Omental fat pad (tissue), 4 donors: Measurements from ENCODE around the gene EIF5AL1. TPM values are rescaled to one million over a fixed set of nuclear protein-coding genes. Genes with fewer than 3 reads are reported as not detected.

ENCODE experiments used
- ATAC-seq: fragments of 150-250 bp; one replicate; pipeline ENCODE4 v1.9.1; 2016; ENCODE audit warnings: mild to moderate bottlenecking, moderate library complexity; ENCODE audit not compliant: low FRiP score
- DNase-seq: peaks from one replicate; pipeline ENCODE4 v3.0.0-alpha.2; 2019; ENCODE audit warnings: low spot score
- total RNA-seq, 4 donors: library from RNA; depleted of rRNA; stranded (reverse); fragments of >200 nt; gene quantifications; one replicate each; pipeline ENCODE4 v1.1.0, GENCODE V29; 2016
- TF ChIP-seq, protein P1 (sequence below), 3 donors: fragments of 450-650 bp; IDR thresholded peaks; one replicate each; pipeline ENCODE4 v1.5.1; 2016 to 2017; ENCODE audit warnings: antibody characterized with exemption in 3 of 3, mild to moderate bottlenecking in 3 of 3, moderate library complexity in 2 of 3

Gene EIF5AL1
- total RNA-seq, 4 donors from 2014 or later, result 0.19 to 0.24 (median 0.19) TPM; not detected in 1

DNA sequence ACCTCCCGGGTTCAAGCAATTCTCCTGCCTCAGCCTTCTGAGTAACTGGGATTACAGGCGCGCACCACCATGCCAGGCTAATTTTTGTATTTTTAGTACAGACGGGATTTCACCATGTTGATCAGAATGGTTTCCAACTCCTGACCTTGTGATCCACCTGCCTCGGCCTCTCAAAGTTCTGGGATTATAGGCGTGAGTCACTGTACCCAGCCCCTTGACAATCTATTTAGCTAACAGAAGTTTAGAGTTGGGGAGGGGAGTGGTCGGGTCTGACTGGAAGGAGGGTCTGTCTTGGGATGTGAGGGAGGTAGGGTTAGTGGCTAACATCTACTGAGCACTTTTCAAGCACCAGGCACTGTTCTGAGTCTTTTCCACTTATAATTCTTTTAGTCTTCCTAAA, 39.9 kb upstream of the EIF5AL1 start:
- ATAC-seq (no peak), DNase-seq (no peak)
- TF ChIP-seq, protein P1, sequence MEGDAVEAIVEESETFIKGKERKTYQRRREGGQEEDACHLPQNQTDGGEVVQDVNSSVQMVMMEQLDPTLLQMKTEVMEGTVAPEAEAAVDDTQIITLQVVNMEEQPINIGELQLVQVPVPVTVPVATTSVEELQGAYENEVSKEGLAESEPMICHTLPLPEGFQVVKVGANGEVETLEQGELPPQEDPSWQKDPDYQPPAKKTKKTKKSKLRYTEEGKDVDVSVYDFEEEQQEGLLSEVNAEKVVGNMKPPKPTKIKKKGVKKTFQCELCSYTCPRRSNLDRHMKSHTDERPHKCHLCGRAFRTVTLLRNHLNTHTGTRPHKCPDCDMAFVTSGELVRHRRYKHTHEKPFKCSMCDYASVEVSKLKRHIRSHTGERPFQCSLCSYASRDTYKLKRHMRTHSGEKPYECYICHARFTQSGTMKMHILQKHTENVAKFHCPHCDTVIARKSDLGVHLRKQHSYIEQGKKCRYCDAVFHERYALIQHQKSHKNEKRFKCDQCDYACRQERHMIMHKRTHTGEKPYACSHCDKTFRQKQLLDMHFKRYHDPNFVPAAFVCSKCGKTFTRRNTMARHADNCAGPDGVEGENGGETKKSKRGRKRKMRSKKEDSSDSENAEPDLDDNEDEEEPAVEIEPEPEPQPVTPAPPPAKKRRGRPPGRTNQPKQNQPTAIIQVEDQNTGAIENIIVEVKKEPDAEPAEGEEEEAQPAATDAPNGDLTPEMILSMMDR (IDR thresholded peaks at IDR 0.05), result no peak

DNA sequence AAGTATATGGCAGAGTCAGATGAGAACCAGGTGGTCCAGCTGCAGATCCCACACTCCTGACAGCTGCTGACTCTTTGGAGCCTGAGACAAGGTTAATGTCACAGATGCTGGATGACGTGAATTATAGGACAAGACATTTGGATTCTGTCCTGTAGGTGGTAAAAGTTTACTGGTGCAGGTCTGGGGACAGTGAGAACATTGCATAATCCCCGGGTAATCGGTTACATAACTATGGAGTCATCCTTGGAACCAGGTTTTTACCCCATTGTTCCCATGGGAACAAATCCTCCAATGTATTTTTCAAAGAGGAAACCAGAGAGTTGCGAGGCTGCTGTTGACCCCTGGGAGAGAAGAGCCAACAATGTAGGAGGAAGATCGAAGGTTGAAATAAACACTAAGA, 39.4 kb upstream of the EIF5AL1 start:
- DNase-seq (no peak), ATAC-seq (no peak)
- TF ChIP-seq, protein P1 (IDR thresholded peaks at IDR 0.05), result no peak

DNA sequence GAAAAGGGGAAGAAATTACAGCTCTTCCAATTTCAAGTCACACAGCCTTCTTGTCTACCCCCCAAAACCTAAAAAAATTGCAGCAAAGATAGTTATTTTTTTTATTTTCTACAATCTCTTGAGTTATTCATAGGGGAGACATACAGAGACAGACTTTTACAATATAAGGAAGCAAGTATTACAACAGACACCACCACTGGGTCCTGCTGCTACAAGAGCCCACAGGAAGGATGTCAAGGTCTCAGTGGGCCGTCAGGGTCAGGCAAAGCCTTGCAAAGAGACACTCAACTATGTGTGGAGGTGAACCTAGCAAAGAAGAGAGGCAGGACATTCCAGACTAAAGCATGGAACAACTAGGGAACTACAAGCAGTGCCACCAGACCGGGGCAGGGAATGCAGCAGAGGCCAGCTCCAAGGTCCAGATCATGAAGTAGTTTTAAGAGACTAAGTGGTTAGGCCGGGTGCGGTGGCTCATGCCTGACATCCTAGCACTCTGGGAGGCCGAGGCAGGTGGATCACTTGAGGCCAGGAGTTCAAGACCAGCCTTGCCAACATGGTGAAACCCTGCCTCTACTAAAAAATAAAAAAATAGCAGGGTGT, 38.7 kb upstream of the EIF5AL1 start:
- DNase-seq, result no peak
- no peak for ATAC-seq
- TF ChIP-seq, protein P1 (IDR thresholded peaks at IDR 0.05), result no peak

DNA sequence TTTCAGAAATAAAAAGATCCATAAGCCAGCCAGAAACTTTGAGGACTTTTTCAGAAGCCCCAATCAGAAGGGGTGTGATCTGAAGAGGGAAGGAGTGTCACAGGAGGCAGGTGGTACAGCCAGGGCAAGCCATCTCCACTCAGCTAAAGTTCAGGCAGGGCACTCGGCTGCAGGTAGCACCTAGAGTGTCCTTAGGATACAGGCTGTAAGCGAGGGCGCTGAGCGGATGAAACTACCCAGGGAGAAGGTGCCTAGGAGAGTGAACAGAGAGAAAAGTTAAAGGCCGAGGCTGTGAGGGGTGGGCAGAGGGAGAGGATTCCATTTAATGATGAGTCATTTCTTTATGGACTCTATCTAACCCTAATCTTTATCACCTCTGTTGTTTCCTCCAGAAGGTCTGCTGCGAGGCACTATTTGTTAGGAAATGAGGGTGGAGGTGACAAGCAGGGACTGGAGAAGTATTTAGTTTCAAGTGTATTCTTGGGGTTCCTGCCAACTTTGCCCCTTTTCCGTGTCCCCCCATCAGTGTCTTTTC, 37.1 kb upstream of the EIF5AL1 start:
- ATAC-seq (no peak), DNase-seq (no peak)
- TF ChIP-seq, protein P1 (IDR thresholded peaks at IDR 0.05), result no peak

DNA sequence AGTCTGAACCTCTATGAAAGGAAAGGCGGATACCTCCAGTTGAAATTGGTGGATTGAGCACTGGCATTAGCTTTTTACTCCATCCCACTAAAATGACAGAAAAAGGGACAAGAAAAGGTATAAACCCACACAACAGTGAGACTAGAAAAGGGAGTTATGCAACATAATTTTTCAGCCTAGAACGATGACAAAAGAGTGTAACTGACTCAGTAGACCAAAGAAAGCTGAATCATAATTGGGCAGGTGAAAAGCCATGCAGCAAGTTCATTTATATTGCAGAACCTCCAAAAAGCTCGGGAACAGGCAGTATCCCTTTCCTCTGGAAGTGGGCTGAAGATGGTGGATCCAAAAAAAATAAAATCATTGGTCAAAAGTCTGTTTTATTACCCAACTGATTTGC, 36.5 kb upstream of the EIF5AL1 start:
- DNase-seq, result no peak
- no peak for ATAC-seq
- TF ChIP-seq, protein P1 (IDR thresholded peaks at IDR 0.05), result no peak

DNA sequence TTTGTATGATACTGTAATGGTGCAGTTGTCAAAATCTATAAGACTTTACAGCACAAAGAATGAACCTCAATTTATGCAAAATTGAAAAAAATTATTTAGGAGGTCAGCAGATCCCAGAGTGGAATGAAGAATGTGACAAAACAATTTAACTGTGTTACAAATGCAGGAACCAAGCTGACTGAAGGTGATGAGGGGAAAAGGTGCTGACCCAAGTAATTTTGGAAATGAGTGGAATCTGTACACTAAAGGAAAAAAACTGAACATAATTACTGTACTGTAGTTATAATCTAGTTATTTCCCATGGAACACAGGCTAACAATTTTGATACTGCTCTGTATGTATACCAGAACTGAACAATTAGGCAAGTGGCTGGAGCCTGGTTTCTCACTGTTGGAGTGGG, 35.7 kb upstream of the EIF5AL1 start:
- ATAC-seq, result no peak
- TF ChIP-seq, protein P1 (IDR thresholded peaks at IDR 0.05), result no peak
- no peak for DNase-seq

DNA sequence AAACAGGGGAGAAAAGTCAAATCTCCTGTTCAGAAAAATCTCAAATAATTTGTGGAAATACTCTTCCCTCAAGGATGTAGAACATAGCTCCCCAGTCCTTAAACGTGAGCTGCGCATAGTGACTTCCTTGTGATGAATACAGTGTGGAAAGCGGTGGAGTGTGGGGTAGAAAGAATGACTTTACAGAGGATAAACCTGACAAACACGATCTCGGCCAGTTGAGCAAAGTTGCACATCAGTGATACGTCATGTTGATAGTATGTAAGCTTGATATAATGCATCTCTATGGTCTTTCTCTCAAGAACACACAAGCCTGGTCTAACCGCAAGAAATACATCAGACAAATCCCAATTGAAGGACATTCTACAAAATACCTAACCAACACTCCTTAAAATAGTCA, 34.9 kb upstream of the EIF5AL1 start:
- TF ChIP-seq, protein P1 (IDR thresholded peaks at IDR 0.05), result no peak
- DNase-seq (no peak), ATAC-seq (no peak)
